Smooth muscle cell (in vitro differentiated cells): ENCODE data around the gene FOXN4. TPM values are rescaled to one million over a fixed set of nuclear protein-coding genes. Genes with fewer than 3 reads are reported as not detected.

Experiments used
- DNase-seq: peaks from one replicate; lab custom pipeline; 2025; ENCODE audit not compliant: unreplicated experiment; lab: John Stamatoyannopoulos, UW
- H2AFZ ChIP-seq: fragments of 200-600 bp; sonication (generic); 2 replicates; pipeline ENCODE4 v1.6.0; 2016; ENCODE audit warnings: antibody characterized with exemption, low read depth, mild to moderate bottlenecking
- H3F3A ChIP-seq: fragments of 200-600 bp; sonication (generic); 2 replicates; pipeline ENCODE4 v1.6.0; 2017; ENCODE audit warnings: antibody characterized with exemption, low read depth
- H3K27ac ChIP-seq: fragments of 200-600 bp; sonication (generic); 2 replicates; pipeline ENCODE4 v1.5.1; 2016; ENCODE audit warnings: low read depth, mild to moderate bottlenecking
- H3K27me3 ChIP-seq: fragments of 200-600 bp; sonication (generic); 2 replicates; pipeline ENCODE4 v1.6.1; 2016; ENCODE audit warnings: low read depth, mild to moderate bottlenecking
- H3K36me3 ChIP-seq: fragments of 200-600 bp; sonication (generic); 2 replicates; pipeline ENCODE4 v1.5.1; 2016; ENCODE audit warnings: low read depth
- H3K4me1 ChIP-seq: fragments of 200-600 bp; sonication (generic); 2 replicates; pipeline ENCODE4 v1.5.1; 2016; ENCODE audit warnings: low read depth
- H3K4me2 ChIP-seq: fragments of 200-600 bp; sonication (generic); 2 replicates; pipeline ENCODE4 v1.6.0; 2016; ENCODE audit warnings: mild to moderate bottlenecking
- H3K4me3 ChIP-seq: fragments of 200-600 bp; sonication (generic); 2 replicates; pipeline ENCODE4 v1.5.1; 2016; ENCODE audit warnings: mild to moderate bottlenecking
- H3K79me2 ChIP-seq: fragments of 200-600 bp; sonication (generic); 2 replicates; pipeline ENCODE4 v1.6.0; 2016; ENCODE audit warnings: low read depth, mild to moderate bottlenecking
- H3K9ac ChIP-seq: fragments of 200-600 bp; sonication (generic); 2 replicates; pipeline ENCODE4 v1.6.0; 2016; ENCODE audit warnings: low read depth
- H3K9me3 ChIP-seq: fragments of 200-600 bp; sonication (generic); replicated peaks from 2 replicates; pipeline ENCODE4 v1.5.1; 2016; ENCODE audit warnings: low read depth
- H4K20me1 ChIP-seq: fragments of 200-600 bp; sonication (generic); 2 replicates; pipeline ENCODE4 v1.6.0; 2016; ENCODE audit warnings: low read depth
- WGBS: methylation state at CpG from one replicate; pipeline ENCODE4 v1.1.7; 2016; ENCODE audit warnings: low lambda C conversion rate; 5-methylcytosine and 5-hydroxymethylcytosine counted together
- polyA plus RNA-seq: library from polyadenylated mRNA; unstranded; fragments of >200 nt; fragmentation: Nextera tagmentation; extraction: Ambion mirVana; gene quantifications from 2 replicates; pipeline ENCODE4 v1.2.1, GENCODE V29; 2016
- total RNA-seq: library from RNA; depleted of rRNA; stranded (reverse); fragments of >200 nt; gene quantifications from 2 replicates; pipeline ENCODE4 v1.2.3, GENCODE V29; 2014
- TF ChIP-seq, protein P1 (sequence below): fragments of 200-600 bp; sonication (generic); IDR thresholded peaks from 2 replicates; pipeline ENCODE4 v1.5.1; 2017; ENCODE audit warnings: borderline replicate concordance, mild to moderate bottlenecking, antibody characterized with exemption; ENCODE audit not compliant: insufficient read depth, poor library complexity, severe bottlenecking

Gene FOXN4
- total and polyA plus RNA-seq, 2 experiments from 2014 or later = not detected

GRCh38 chr12:109255377-109255776 lies 53.7 kb downstream of the FOXN4 start:
- H3K27ac ChIP-seq = no peak overlapping the region
- DNase-seq = no peak
- no peaks in the 10 kb centered on the region for H3K27me3 ChIP-seq
- H3K4me3 ChIP-seq = no peak overlapping the region
- no peaks in the 10 kb centered on the region for H3K79me2 ChIP-seq
- H3K4me1 ChIP-seq = no peaks in the 10 kb centered on the region
- 54% methylated on average over 5 of the region's 5 CpGs for whole genome bisulfite sequencing
- TF ChIP-seq, protein P1, sequence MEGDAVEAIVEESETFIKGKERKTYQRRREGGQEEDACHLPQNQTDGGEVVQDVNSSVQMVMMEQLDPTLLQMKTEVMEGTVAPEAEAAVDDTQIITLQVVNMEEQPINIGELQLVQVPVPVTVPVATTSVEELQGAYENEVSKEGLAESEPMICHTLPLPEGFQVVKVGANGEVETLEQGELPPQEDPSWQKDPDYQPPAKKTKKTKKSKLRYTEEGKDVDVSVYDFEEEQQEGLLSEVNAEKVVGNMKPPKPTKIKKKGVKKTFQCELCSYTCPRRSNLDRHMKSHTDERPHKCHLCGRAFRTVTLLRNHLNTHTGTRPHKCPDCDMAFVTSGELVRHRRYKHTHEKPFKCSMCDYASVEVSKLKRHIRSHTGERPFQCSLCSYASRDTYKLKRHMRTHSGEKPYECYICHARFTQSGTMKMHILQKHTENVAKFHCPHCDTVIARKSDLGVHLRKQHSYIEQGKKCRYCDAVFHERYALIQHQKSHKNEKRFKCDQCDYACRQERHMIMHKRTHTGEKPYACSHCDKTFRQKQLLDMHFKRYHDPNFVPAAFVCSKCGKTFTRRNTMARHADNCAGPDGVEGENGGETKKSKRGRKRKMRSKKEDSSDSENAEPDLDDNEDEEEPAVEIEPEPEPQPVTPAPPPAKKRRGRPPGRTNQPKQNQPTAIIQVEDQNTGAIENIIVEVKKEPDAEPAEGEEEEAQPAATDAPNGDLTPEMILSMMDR = peak; percentile 7
- H2AFZ ChIP-seq = no peak overlapping the region
- no peaks in the 10 kb centered on the region for H4K20me1 ChIP-seq
- H3K36me3 ChIP-seq = no peaks in the 10 kb centered on the region
- H3K4me2 ChIP-seq = no peak overlapping the region
- H3F3A ChIP-seq = no peaks in the 10 kb centered on the region
- peaks cover 6% of the 10 kb centered on the region for H3K9me3 ChIP-seq
- no peak overlapping the region for H3K9ac ChIP-seq

GRCh38 chr12:109253913-109254544 lies 55.1 kb downstream of the FOXN4 start:
- 91% methylated on average over 7 of the region's 7 CpGs for WGBS
- no peak overlapping the region for H2AFZ ChIP-seq
- no peak overlapping the region for H3K4me2 ChIP-seq
- no peaks in the 10 kb centered on the region for H4K20me1 ChIP-seq
- H3F3A ChIP-seq = no peaks in the 10 kb centered on the region
- no peak overlapping the region for H3K27ac ChIP-seq
- no peaks in the 10 kb centered on the region for H3K79me2 ChIP-seq
- no peak overlapping the region for H3K4me3 ChIP-seq
- peaks cover 6% of the 10 kb centered on the region for H3K9me3 ChIP-seq
- TF ChIP-seq, protein P1 = no peak
- no peak overlapping the region for H3K9ac ChIP-seq
- no peak for DNase-seq
- H3K27me3 ChIP-seq = no peaks in the 10 kb centered on the region
- no peaks in the 10 kb centered on the region for H3K4me1 ChIP-seq
- no peaks in the 10 kb centered on the region for H3K36me3 ChIP-seq

DNA sequence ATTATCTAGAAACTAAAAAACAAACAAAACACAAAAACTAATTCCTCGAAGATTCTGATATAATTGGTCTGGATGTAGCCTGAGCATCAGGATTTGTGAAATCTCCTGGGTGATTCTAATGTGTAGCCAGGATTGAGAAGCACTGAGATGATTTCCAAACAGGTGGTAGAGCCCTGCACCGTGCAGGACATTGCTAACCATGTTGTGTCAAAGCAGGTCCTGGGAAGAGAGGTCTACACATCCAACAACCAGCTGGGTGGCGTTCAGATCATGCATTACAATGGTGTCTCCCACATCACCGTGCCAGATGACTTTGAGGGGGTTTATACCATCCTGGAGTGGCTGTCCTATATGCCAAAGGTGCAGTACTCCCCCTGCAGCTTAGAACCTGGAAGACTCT lies 56.3 kb downstream of the FOXN4 start:
- H3K36me3 ChIP-seq = no peaks in the 10 kb centered on the region
- H3K9ac ChIP-seq = no peak overlapping the region
- 87% methylated on average over 4 of the region's 4 CpGs for WGBS
- TF ChIP-seq, protein P1 = no peak
- peaks cover 6% of the 10 kb centered on the region for H3K9me3 ChIP-seq
- H3K4me2 ChIP-seq = no peak overlapping the region
- no peaks in the 10 kb centered on the region for H3K27me3 ChIP-seq
- no peaks in the 10 kb centered on the region for H3K79me2 ChIP-seq
- no peak overlapping the region for H2AFZ ChIP-seq
- H3K27ac ChIP-seq = no peak overlapping the region
- no peaks in the 10 kb centered on the region for H4K20me1 ChIP-seq
- no peak for DNase-seq
- H3F3A ChIP-seq = no peaks in the 10 kb centered on the region
- no peak overlapping the region for H3K4me3 ChIP-seq
- H3K4me1 ChIP-seq = no peaks in the 10 kb centered on the region

DNA sequence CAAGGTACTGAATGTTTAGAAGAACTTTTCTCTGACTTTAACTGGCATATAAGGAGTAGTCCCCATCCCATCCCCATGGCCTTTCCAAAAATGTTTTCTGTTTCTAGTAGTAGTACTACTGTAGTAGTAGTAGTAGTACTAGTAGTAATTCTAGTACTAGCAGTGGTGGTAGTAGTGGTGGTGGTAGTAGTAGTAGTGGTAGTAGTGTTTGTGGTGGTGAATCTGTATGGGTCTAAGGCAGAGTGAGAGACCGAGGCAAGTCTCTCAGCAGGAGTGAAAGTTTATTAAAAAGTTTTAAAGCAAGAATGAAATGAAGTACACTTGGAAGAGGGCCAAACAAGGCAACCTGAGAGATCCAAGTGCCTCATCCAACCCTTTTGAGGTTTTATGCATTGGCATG lies 58.6 kb downstream of the FOXN4 start:
- no peaks in the 10 kb centered on the region for H3F3A ChIP-seq
- H4K20me1 ChIP-seq = no peaks in the 10 kb centered on the region
- H3K36me3 ChIP-seq = no peaks in the 10 kb centered on the region
- no peaks in the 10 kb centered on the region for H3K79me2 ChIP-seq
- H3K4me1 ChIP-seq = no peaks in the 10 kb centered on the region
- no peak overlapping the region for H2AFZ ChIP-seq
- no peak overlapping the region for H3K9ac ChIP-seq
- H3K9me3 ChIP-seq = peaks cover 6% of the 10 kb centered on the region
- TF ChIP-seq, protein P1 = no peak
- 100% methylated on average over 1 of the region's 1 CpG for WGBS
- no peak for DNase-seq
- no peak overlapping the region for H3K27ac ChIP-seq
- no peaks in the 10 kb centered on the region for H3K27me3 ChIP-seq
- no peak overlapping the region for H3K4me2 ChIP-seq
- no peak overlapping the region for H3K4me3 ChIP-seq
